Measurements from ENCODE around the gene IGF1. TPM values are rescaled to one million over a fixed set of nuclear protein-coding genes. Genes with fewer than 3 reads are reported as not detected.

The IGF1 gene
- total and polyA plus RNA-seq, 12 donors: 1.7 to 28.4 (median 16.5) TPM

- H3K9me3 ChIP-seq (replicated peaks in 1 of 3): no peaks in the 10 kb centered on the region
- no peaks in the 10 kb centered on the region for H3K27me3 ChIP-seq
- no peak overlapping the region for H3K4me3 ChIP-seq
- H3K27ac ChIP-seq: no peak overlapping the region
- no peak for TF ChIP-seq POLR2A (IDR thresholded peaks at IDR 0.05)
- DNase-seq: no peak
- H3K36me3 ChIP-seq (replicated peaks in 1 of 2): no peaks in the 10 kb centered on the region
- intact Hi-C loops (cut with DNase I): no loop called here
- 50 to 57% (median 56%) methylated on average over 3 of the region's 3 CpGs for WGBS, 4 donors
- no peaks in the 10 kb centered on the region for H3K4me1 ChIP-seq (replicated peaks in 1 of 2)
Measured at GRCh38 chr12:102430661-102431060, 49.7 kb downstream of the IGF1 start.

DNA sequence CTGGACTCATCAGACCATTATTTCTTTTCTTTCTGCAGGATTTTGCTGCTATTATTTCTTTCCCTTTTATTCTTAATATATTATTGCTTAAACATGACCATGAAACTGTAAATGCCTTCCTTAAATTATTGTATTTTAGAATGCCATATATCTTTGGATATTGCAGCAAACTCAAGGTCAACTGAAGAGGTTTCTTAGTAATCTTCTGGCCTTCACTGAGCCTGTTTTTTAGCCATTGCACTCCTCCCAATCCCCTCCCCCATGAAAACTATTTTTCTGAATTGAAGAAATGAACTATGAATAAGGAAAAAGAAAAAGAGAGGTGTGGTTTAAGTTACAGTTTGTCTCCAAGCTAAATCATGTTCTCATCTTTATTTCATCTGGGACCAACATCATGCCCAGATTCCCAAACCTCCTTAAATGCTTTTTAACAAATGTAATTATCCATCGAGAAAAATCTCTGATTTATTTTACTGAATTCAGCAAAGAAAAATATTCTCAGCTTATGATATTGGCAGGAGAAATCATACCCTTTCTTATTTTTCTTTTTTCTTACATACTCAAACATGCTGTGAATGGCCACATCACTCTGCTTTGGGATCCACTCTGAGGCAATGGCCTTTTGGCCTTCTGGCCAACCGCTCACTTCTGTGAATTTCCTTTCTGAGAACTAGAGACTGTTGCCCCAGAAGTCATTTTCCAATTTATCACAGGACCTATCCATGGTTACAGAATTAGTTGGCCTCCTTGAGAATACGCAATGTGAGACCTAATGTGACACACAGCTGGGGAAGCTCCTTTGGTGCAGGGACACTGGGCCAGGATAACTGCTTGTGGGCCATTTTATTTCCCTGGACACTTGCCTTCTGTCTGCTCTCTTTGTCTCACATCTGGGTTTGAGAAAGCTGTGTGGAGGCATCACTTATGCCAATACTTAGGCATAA lies 50.9 kb downstream of the IGF1 start:
- Histone ChIP-seq H3K4me1 (replicated peaks in 1 of 2) (no peaks in the 10 kb centered on the region), H3K27ac (no peak overlapping the region), H3K36me3 (replicated peaks in 1 of 2) (no peaks in the 10 kb centered on the region), H3K9me3 (replicated peaks in 1 of 3) (no peaks in the 10 kb centered on the region), H3K27me3 (no peaks in the 10 kb centered on the region), H3K4me3 (no peak overlapping the region)
- WGBS, 4 donors: 74 to 86% (median 82%) methylated on average over 3 of the region's 3 CpGs
- DNase-seq: peak in 2 of 7 donors; percentile 16 to 56
- TF ChIP-seq, protein P1, sequence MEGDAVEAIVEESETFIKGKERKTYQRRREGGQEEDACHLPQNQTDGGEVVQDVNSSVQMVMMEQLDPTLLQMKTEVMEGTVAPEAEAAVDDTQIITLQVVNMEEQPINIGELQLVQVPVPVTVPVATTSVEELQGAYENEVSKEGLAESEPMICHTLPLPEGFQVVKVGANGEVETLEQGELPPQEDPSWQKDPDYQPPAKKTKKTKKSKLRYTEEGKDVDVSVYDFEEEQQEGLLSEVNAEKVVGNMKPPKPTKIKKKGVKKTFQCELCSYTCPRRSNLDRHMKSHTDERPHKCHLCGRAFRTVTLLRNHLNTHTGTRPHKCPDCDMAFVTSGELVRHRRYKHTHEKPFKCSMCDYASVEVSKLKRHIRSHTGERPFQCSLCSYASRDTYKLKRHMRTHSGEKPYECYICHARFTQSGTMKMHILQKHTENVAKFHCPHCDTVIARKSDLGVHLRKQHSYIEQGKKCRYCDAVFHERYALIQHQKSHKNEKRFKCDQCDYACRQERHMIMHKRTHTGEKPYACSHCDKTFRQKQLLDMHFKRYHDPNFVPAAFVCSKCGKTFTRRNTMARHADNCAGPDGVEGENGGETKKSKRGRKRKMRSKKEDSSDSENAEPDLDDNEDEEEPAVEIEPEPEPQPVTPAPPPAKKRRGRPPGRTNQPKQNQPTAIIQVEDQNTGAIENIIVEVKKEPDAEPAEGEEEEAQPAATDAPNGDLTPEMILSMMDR (IDR thresholded peaks at IDR 0.05): no peak
- TF ChIP-seq POLR2A (IDR thresholded peaks at IDR 0.05): no peak
- intact Hi-C loops (cut with DNase I): no loop called here

DNA sequence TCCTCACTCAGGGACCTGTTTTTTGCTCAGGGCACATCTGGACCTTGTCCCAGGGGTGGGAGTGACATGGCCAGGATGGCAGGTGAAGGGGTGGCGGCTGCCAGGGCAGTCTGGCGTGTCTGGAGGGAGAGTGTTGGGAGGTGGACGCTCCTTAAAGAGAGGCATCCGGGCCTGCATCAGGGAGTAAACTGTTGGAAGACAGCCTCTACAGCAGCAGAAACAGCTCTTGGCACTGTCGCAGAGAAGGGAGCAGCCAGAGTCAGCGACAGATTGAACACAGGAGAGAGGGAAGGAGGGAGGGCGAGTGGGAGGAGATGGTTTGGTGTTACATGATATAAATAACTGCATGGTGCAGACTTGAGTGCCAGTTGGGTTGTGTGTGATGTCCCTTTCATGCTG lies 52.8 kb downstream of the IGF1 start:
- Histone ChIP-seq H3K27ac (peak overlapping the region in 1 of 5 donors; percentile 1), H3K27me3 (no peaks in the 10 kb centered on the region), H3K4me3 (no peak overlapping the region), H3K36me3 (replicated peaks in 1 of 2) (no peaks in the 10 kb centered on the region), H3K9me3 (replicated peaks in 1 of 3) (no peaks in the 10 kb centered on the region), H3K4me1 (replicated peaks in 1 of 2) (no peaks in the 10 kb centered on the region)
- DNase-seq: no peak
- 61 to 73% (median 67%) methylated on average over 7 of the region's 7 CpGs for WGBS, 4 donors
- TF ChIP-seq POLR2A (IDR thresholded peaks at IDR 0.05): no peak
- TF ChIP-seq, protein P1 (IDR thresholded peaks at IDR 0.05): no peak
- intact Hi-C loops (cut with DNase I): no loop called here

DNA sequence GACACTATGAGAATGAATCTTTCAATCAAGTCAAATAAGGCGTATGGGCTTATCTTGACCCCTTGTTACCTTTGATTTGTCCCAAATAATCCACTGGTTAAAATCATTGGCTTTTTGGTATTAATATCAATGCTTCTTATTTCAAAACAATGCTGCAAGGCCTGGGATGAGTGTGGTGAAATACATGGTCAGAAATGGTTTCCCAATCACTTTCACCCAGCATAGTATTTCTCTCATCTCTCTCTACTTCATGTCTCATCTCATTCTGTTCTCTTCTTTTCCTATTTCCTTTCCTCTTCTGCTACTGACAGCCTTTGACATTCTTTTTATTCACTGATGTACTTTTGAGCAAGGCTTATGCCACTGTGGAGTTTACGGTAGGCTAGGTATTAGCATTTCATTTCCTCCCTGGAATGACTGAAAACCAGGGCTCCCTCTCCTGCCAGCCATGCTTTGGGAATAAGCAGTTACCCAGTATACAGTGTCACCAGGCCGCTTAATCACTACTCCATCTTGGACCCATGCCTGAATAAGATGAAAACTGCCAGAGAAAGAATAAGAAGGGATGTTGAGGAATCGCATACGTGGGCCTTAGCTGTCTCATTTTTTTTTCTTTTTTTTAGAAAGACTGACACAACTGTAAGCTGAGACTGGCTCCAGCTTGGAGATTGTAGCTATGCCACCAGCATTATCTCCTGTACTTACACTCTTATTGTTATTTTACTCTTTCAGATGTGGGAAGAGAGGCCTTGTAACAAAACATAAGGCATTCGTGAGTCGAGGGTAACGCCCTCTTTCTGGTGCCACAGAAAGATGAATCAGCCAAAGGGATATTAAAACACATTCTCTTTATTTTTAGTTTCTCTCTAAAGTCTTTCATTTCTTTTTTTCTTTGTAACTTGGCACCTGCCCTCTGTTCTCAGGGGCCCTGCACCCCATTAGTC lies 53.5 kb downstream of the IGF1 start:
- Histone ChIP-seq H3K36me3 (replicated peaks in 1 of 2) (no peaks in the 10 kb centered on the region), H3K27ac (no peak overlapping the region), H3K4me1 (replicated peaks in 1 of 2) (no peaks in the 10 kb centered on the region), H3K9me3 (replicated peaks in 1 of 3) (no peaks in the 10 kb centered on the region), H3K27me3 (no peaks in the 10 kb centered on the region), H3K4me3 (no peak overlapping the region)
- TF ChIP-seq, protein P1 (IDR thresholded peaks at IDR 0.05): no peak
- no peak for TF ChIP-seq POLR2A (IDR thresholded peaks at IDR 0.05)
- WGBS, 4 donors: 66 to 74% (median 69%) methylated on average over 8 of the region's 8 CpGs
- no peak for DNase-seq
- intact Hi-C loops (cut with DNase I): no loop called here

Data from adrenal gland (tissue), 12 donors.